Activated CD8-positive, alpha-beta memory T cell treated with anti-CD3 and anti-CD28 coated beads for 48 hours (primary cell): Measurements from ENCODE around the gene SMOC2.

Experiments used
- DNase-seq, 3 experiments: peaks; one replicate each; pipeline ENCODE4 v3.0.0-alpha.2; 2020; ENCODE audit warnings: low read depth in 2 of 3, low spot score in 2 of 3

SMOC2 gene

GRCh38 chr6:168415098-168415992, 25.6 kb upstream of the SMOC2 start:
- no peak for DNase-seq

- no peak for DNase-seq
Measured at GRCh38 chr6:168415993-168416530, 24.9 kb upstream of the SMOC2 start.

- DNase-seq, result no peak
Measured at GRCh38 chr6:168416531-168416930, 24.5 kb upstream of the SMOC2 start.

GRCh38 chr6:168417191-168417590, 23.8 kb upstream of the SMOC2 start:
- DNase-seq, result no peak

- no peak for DNase-seq
Measured at GRCh38 chr6:168417679-168418557, 23.1 kb upstream of the SMOC2 start.

- no peak for DNase-seq
Measured at GRCh38 chr6:168418711-168419121, 22.3 kb upstream of the SMOC2 start.

- DNase-seq, result no peak
Measured at GRCh38 chr6:168419569-168419968, 21.4 kb upstream of the SMOC2 start.

- DNase-seq, result no peak
Measured at GRCh38 chr6:168420084-168420483, 20.9 kb upstream of the SMOC2 start.

GRCh38 chr6:168420706-168421105, 20.3 kb upstream of the SMOC2 start:
- no peak for DNase-seq

- no peak for DNase-seq
Measured at GRCh38 chr6:168427184-168427583, 13.8 kb upstream of the SMOC2 start.

- DNase-seq, result no peak
Measured at GRCh38 chr6:168428052-168428826, 12.7 kb upstream of the SMOC2 start.

- no peak for DNase-seq
Measured at GRCh38 chr6:168428863-168429262, 12.1 kb upstream of the SMOC2 start.

- DNase-seq, result no peak
Measured at GRCh38 chr6:168432196-168432595, 8.8 kb upstream of the SMOC2 start.

GRCh38 chr6:168433898-168434297, 7.1 kb upstream of the SMOC2 start:
- no peak for DNase-seq

- DNase-seq, result no peak
Measured at GRCh38 chr6:168434505-168434904, 6.5 kb upstream of the SMOC2 start.

- DNase-seq, result no peak
Measured at GRCh38 chr6:168437751-168438150, 3.2 kb upstream of the SMOC2 start.

- DNase-seq, result no peak
Measured at GRCh38 chr6:168438783-168439520, 2.0 kb upstream of the SMOC2 start.

GRCh38 chr6:168439794-168440450, 1.1 kb upstream of the SMOC2 start:
- DNase-seq, result no peak

GRCh38 chr6:168441434-168442391, 729 bp downstream of the SMOC2 start:
- no peak for DNase-seq
